A673 (cell line): ENCODE results near the gene PPP6R2. TPM values are rescaled to one million over a fixed set of nuclear protein-coding genes. Genes with fewer than 3 reads are reported as not detected.

Source experiments
- BruUV-seq: library from RNA; stranded (reverse); fragments of 400-500 nt; replicated peaks from 2 replicates; lab custom pipeline; 2021; lab: Mats Ljungman, UMichigan
- CTCF ChIA-PET: fragments of 300-600 bp; sonication (Branson Sonifier 250); formaldehyde crosslinking; loops from one replicate; lab custom pipeline; 2022; ENCODE audit warnings: antibody characterized with exemption; lab: Charles Lee
- POLR2A ChIA-PET: fragments of 300-600 bp; sonication (Branson Sonifier 250); formaldehyde crosslinking; loops from one replicate; lab custom pipeline; 2022; ENCODE audit warnings: antibody characterized with exemption; ENCODE audit not compliant: low non-redundant PET; lab: Charles Lee
- DNase-seq: peaks from one replicate; pipeline ENCODE4 v3.0.0-alpha.2; 2015; ENCODE audit warnings: low spot score
- H3K27ac ChIP-seq: fragments of 200-600 bp; sonication (generic); 2 replicates; pipeline ENCODE4 v1.5.1; 2016; ENCODE audit warnings: mixed run types, low read depth, mild to moderate bottlenecking, mixed read lengths, antibody characterized with exemption, low read length; ENCODE audit not compliant: poor library complexity, severe bottlenecking
- H3K27me3 ChIP-seq: fragments of 200-600 bp; sonication (generic); replicated peaks from 2 replicates; pipeline ENCODE4 v1.6.1; 2017; ENCODE audit warnings: mixed run types, low read depth, mild to moderate bottlenecking, mixed read lengths, antibody characterized with exemption, low read length; ENCODE audit not compliant: insufficient read depth, poor library complexity
- H3K36me3 ChIP-seq: fragments of 200-600 bp; sonication (generic); 2 replicates; pipeline ENCODE4 v1.6.1; 2016; ENCODE audit warnings: mixed run types, mild to moderate bottlenecking, mixed read lengths, antibody characterized with exemption, low read length; ENCODE audit not compliant: insufficient read depth, poor library complexity, severe bottlenecking
- H3K4me1 ChIP-seq: fragments of 200-600 bp; sonication (generic); 2 replicates; pipeline ENCODE4 v1.6.1; 2017; ENCODE audit warnings: mixed run types, mild to moderate bottlenecking, mixed read lengths, antibody characterized with exemption, low read length; ENCODE audit not compliant: insufficient read depth, poor library complexity, severe bottlenecking
- H3K4me3 ChIP-seq: fragments of 200-600 bp; sonication (generic); 2 replicates; pipeline ENCODE4 v1.5.1; 2016; ENCODE audit warnings: low read depth, mixed run types, mild to moderate bottlenecking, mixed read lengths, low read length; ENCODE audit not compliant: poor library complexity, severe bottlenecking
- H3K9me3 ChIP-seq: fragments of 200-600 bp; sonication (generic); 2 replicates; pipeline ENCODE4 v1.6.1; 2016; ENCODE audit warnings: mixed run types, low read depth, mild to moderate bottlenecking, mixed read lengths, antibody characterized with exemption, low read length; ENCODE audit not compliant: poor library complexity, severe bottlenecking
- EZH2 ChIP-seq: fragments of 200-600 bp; sonication (generic); IDR thresholded peaks from 2 replicates; pipeline ENCODE4 v1.6.1; 2017; ENCODE audit warnings: borderline replicate concordance, low read depth, mild to moderate bottlenecking, mixed read lengths, antibody characterized with exemption, low read length; ENCODE audit not compliant: poor library complexity, severe bottlenecking
- intact Hi-C: fragments of 100-400 bp; cut with micrococcal nuclease; formaldehyde crosslinking; loops from one replicate; pipeline ENCODE4 v1.10.0; 2022; ENCODE audit not compliant: unreplicated experiment
- total RNA-seq: library from RNA; stranded (reverse); gene quantifications from 2 replicates; pipeline ENCODE4 v1.2.3, GENCODE V29; 2021
- TF ChIP-seq, protein P1 (sequence below): fragments of 300-800, 200-600 bp; sonication (generic); conservative IDR thresholded peaks from 2 replicates; pipeline ENCODE4 v1.5.1; 2017; ENCODE audit warnings: low read depth, mild to moderate bottlenecking, antibody characterized with exemption, low read length, moderate library complexity, mixed read lengths

The PPP6R2 gene
- total RNA-seq, 1 experiment from 2014 or later: 64.6 TPM

- TF ChIP-seq, protein P1, sequence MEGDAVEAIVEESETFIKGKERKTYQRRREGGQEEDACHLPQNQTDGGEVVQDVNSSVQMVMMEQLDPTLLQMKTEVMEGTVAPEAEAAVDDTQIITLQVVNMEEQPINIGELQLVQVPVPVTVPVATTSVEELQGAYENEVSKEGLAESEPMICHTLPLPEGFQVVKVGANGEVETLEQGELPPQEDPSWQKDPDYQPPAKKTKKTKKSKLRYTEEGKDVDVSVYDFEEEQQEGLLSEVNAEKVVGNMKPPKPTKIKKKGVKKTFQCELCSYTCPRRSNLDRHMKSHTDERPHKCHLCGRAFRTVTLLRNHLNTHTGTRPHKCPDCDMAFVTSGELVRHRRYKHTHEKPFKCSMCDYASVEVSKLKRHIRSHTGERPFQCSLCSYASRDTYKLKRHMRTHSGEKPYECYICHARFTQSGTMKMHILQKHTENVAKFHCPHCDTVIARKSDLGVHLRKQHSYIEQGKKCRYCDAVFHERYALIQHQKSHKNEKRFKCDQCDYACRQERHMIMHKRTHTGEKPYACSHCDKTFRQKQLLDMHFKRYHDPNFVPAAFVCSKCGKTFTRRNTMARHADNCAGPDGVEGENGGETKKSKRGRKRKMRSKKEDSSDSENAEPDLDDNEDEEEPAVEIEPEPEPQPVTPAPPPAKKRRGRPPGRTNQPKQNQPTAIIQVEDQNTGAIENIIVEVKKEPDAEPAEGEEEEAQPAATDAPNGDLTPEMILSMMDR: no peak
- no peak for TF ChIP-seq EZH2
Measured at GRCh38 chr22:50298266-50298637, 44.9 kb upstream of the PPP6R2 start.

GRCh38 chr22:50298937-50299784, 44.0 kb upstream of the PPP6R2 start:
- POLR2A ChIA-PET: interaction anchor here (0.7 kb wide), 1 partner anchor 275 kb away, joined by 8 read pairs; no protein-coding TSS in a partner anchor
- H3K36me3 ChIP-seq: no peaks in the 10 kb centered on the region
- H3K4me3 ChIP-seq: peak overlapping the region; percentile 41
- peak; percentile 80 for DNase-seq
- TF ChIP-seq, protein P1: no peak
- TF ChIP-seq EZH2: no peak
- H3K4me1 ChIP-seq: peaks cover 74% of the 10 kb centered on the region
- H3K9me3 ChIP-seq: no peaks in the 10 kb centered on the region
- H3K27ac ChIP-seq: peak overlapping the region; percentile 73
- intact Hi-C loops: no loop called here
- no TSS peak for BruUV-seq
- no peaks in the 10 kb centered on the region for H3K27me3 ChIP-seq
- CTCF ChIA-PET: no interaction called here

More at GRCh38 chr22:50298266-50298637, 44.9 kb upstream of the PPP6R2 start:
- H3K4me3 ChIP-seq: no peak overlapping the region
- peak overlapping the region; percentile 57 for H3K27ac ChIP-seq
- intact Hi-C loops: no loop called here
- no peaks in the 10 kb centered on the region for H3K36me3 ChIP-seq
- ChIA-PET CTCF (no interaction called here), POLR2A (no interaction called here)
- peaks cover 74% of the 10 kb centered on the region for H3K4me1 ChIP-seq
- H3K27me3 ChIP-seq: no peaks in the 10 kb centered on the region
- no peaks in the 10 kb centered on the region for H3K9me3 ChIP-seq
- no peak for DNase-seq
- no TSS peak for BruUV-seq

DNA sequence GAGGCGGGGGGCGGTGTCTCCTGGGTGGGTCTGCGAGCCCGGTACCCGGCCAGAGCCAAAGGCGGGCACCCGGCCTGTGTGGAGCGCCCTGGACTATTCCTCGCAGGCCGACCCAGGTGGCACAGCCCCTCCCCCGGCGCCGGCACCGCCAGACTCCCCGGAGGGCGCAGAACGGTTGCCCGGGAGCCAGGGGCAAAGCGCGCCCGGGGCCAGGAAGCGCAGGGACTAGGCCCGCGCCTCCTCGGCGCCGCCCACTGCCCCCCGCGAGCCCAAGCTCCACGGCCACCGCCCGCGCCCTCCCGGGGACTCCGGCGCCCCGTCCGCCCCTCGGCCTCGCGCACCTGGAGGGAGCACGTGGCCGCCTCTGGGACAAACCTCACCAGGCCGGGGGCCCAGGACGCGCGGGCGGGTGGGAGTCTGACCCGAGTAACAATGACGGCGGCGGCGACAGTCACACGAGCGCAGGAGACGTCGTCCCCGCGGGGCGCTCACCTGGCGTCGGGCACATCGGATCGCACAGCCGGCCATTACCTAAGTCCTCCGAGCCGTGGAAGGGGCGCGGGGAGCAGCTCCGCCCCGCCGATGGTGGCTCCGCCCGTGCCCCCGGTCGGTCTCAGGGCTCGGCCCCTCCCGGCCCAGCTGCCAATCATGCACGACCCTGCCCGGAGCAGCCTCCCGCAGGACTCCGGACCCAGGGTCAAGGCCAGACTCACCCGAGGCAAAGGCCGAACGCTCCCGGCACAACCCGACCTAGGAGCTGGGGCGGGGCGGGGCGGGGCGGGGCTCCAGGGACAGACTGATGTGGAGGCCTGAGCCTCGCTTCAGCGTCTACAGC, 43.1 kb upstream of the PPP6R2 start:
- peak overlapping the region; percentile 73 for H3K27ac ChIP-seq
- H3K4me1 ChIP-seq: peaks cover 74% of the 10 kb centered on the region
- no peaks in the 10 kb centered on the region for H3K9me3 ChIP-seq
- H3K4me3 ChIP-seq: peak overlapping the region; percentile 41
- no peaks in the 10 kb centered on the region for H3K27me3 ChIP-seq
- intact Hi-C loops: no loop called here
- CTCF ChIA-PET: no interaction called here
- TF ChIP-seq EZH2: no peak
- TF ChIP-seq, protein P1: no peak
- POLR2A ChIA-PET: interaction anchor here (0.7 kb wide), 1 partner anchor 274 kb away, joined by 8 read pairs; no protein-coding TSS in a partner anchor
- no TSS peak for BruUV-seq
- peaks cover 4% of the 10 kb centered on the region for H3K36me3 ChIP-seq
- no peak for DNase-seq
